HepG2 (cell line): ENCODE results near the gene SECTM1. TPM values are rescaled to one million over a fixed set of nuclear protein-coding genes. Genes with fewer than 3 reads are reported as not detected.

ENCODE experiments used
- AGO2 ChIP-seq: fragments of 200-400 bp; formaldehyde crosslinking; optimal IDR thresholded peaks from 2 replicates; pipeline ENCODE3; 2017; ENCODE audit warnings: mild to moderate bottlenecking, low read depth, low read length, moderate library complexity
- ELF1 ChIP-seq: sonication (generic); formaldehyde crosslinking; IDR thresholded peaks from 2 replicates; pipeline ENCODE4 v1.4.0; 2020; ENCODE audit warnings: missing genetic modification reagents
- ERF ChIP-seq: IDR thresholded peaks from 2 replicates; pipeline ENCODE4 v1.6.1; 2018; ENCODE audit warnings: missing biosample characterization, missing genetic modification reagents
- FOSL1 ChIP-seq: sonication (generic); formaldehyde crosslinking; IDR thresholded peaks from 2 replicates; pipeline ENCODE4 v1.9.0; 2021; ENCODE audit warnings: missing genetic modification reagents, borderline replicate concordance
- FOXO1 ChIP-seq: sonication (generic); formaldehyde crosslinking; IDR thresholded peaks from 2 replicates; pipeline ENCODE4 v1.4.0; 2020; ENCODE audit warnings: missing genetic modification reagents
- FOXP1 ChIP-seq, 2 experiments: fragments of 450-650 bp in 1 of 2; IDR thresholded peaks; 2 replicates each; pipeline ENCODE4 v1.6.1; 2017 to 2018; ENCODE audit warnings: antibody characterized with exemption in 1 of 2
- NFKB2 ChIP-seq: sonication (generic); formaldehyde crosslinking; IDR thresholded peaks from 2 replicates; pipeline ENCODE4 v1.4.0; 2020; ENCODE audit warnings: missing genetic modification reagents, borderline replicate concordance
- NONO ChIP-seq, 2 experiments: fragments of 450-650 bp in 1 of 2; sonication (generic) in 1 of 2; formaldehyde crosslinking in 1 of 2; IDR thresholded peaks in 1 of 2; conservative IDR thresholded peaks in 1 of 2; 2 replicates each; pipeline versions ENCODE4 v1.6.1 to v1.8.0; 2017 to 2022; ENCODE audit warnings: mild to moderate bottlenecking in 1 of 2, missing genetic modification reagents in 1 of 2, moderate library complexity in 1 of 2
- TAF15 ChIP-seq: fragments of 200-400 bp; formaldehyde crosslinking; IDR thresholded peaks from one replicate; pipeline ENCODE4 v1.6.1; 2018; ENCODE audit warnings: mild to moderate bottlenecking, low read depth, low read length; ENCODE audit not compliant: poor library complexity, severe bottlenecking
- ZBTB7A ChIP-seq: sonication (generic); formaldehyde crosslinking; IDR thresholded peaks from 2 replicates; pipeline ENCODE4 v1.8.0; 2022; ENCODE audit warnings: mild to moderate bottlenecking, missing genetic modification reagents
- ZHX2 ChIP-seq, 2 experiments: sonication (generic) in 1 of 2; formaldehyde crosslinking in 1 of 2; IDR thresholded peaks; 2 replicates each; pipeline versions ENCODE4 v1.6.1 to v1.9.0; 2014 to 2022; ENCODE audit warnings: antibody characterized with exemption in 1 of 2, borderline replicate concordance in 1 of 2, inconsistent platforms in 1 of 2, low read depth in 1 of 2, missing genetic modification reagents in 1 of 2
- ZIK1 ChIP-seq: sonication (generic); formaldehyde crosslinking; IDR thresholded peaks from 2 replicates; pipeline ENCODE4 v1.5.0; 2020; ENCODE audit warnings: mild to moderate bottlenecking, low read depth, missing genetic modification reagents, borderline replicate concordance
- ZNF484 ChIP-seq: sonication (generic); formaldehyde crosslinking; IDR thresholded peaks from 2 replicates; pipeline ENCODE4 v1.5.1; 2020; ENCODE audit warnings: mild to moderate bottlenecking, low read depth, missing genetic modification reagents, borderline replicate concordance
- ZNF562 ChIP-seq: sonication (generic); formaldehyde crosslinking; IDR thresholded peaks from 2 replicates; pipeline ENCODE4 v1.8.0; 2022; ENCODE audit warnings: missing genetic modification reagents, borderline replicate concordance
- ZNF678 ChIP-seq: sonication (generic); formaldehyde crosslinking; IDR thresholded peaks from 2 replicates; pipeline ENCODE4 v1.4.0; 2020; ENCODE audit warnings: mild to moderate bottlenecking, missing genetic modification reagents
- ZSCAN21 ChIP-seq: sonication (generic); formaldehyde crosslinking; IDR thresholded peaks from 2 replicates; pipeline ENCODE4 v1.8.0; 2022; ENCODE audit warnings: mild to moderate bottlenecking, missing genetic modification reagents, moderate library complexity, borderline replicate concordance
- polyA plus RNA-seq, 8 experiments: library from polyadenylated mRNA; depleted of rRNA in 3 of 8; stranded (reverse) in 7 of 8; unstranded in 1 of 8; fragments of >200 nt; fragmentation: Illumina TruSeq in 4 of 8; extraction: Trizol in 4 of 8; gene quantifications; 2 replicates each; pipeline versions ENCODE4 v1.2.1 to v1.2.3, GENCODE V29; 2011 to 2016; ENCODE audit warnings: low read depth in 4 of 8, missing spikeins in 1 of 8, mixed read lengths in 1 of 8; ENCODE audit not compliant: insufficient read depth in 1 of 8
- total RNA-seq, 5 experiments: library from RNA; depleted of rRNA; stranded (reverse); fragments of >200 nt; fragmentation: Illumina TruSeq; extraction: Trizol; gene quantifications; 2 replicates each; pipeline ENCODE4 v1.2.3, GENCODE V29; 2016; ENCODE audit warnings: low read depth in 1 of 5
- TF ChIP-seq, protein P1 (sequence below): sonication (generic); formaldehyde crosslinking; IDR thresholded peaks from 2 replicates; pipeline ENCODE4 v1.5.0; 2020; ENCODE audit warnings: missing genetic modification reagents
- TF ChIP-seq, protein P2 (sequence below): sonication (generic); formaldehyde crosslinking; IDR thresholded peaks from 2 replicates; pipeline ENCODE4 v1.4.0; 2020; ENCODE audit warnings: mild to moderate bottlenecking, missing genetic modification reagents
- TF ChIP-seq, protein P3 (sequence below): sonication (generic); formaldehyde crosslinking; IDR thresholded peaks from 2 replicates; pipeline ENCODE4 v1.8.0; 2022; ENCODE audit warnings: mild to moderate bottlenecking, missing genetic modification reagents, moderate library complexity

SECTM1 gene
- total and polyA plus RNA-seq, 2 of the 13 experiments (the other 11 are each of a cell fraction or from before 2014, with no cell fraction given), result 3.5 to 5.3 TPM

- TF ChIP-seq ZHX2 (IDR thresholded peaks at IDR 0.05; ENCODE audit: low read depth) (no peak), ZHX2 (CRISPR knock-in tag; IDR thresholded peaks at IDR 0.05; ENCODE audit: borderline replicate concordance) (no peak), FOXP1 (IDR thresholded peaks at IDR 0.05) (no peak; the same call in 1 of the 2 replicates), FOXP1 (CRISPR knock-in tag; IDR thresholded peaks at IDR 0.05) (no peak), AGO2 (no peak), ZIK1 (CRISPR knock-in tag) (no peak), ZSCAN21 (no peak), ERF (CRISPR knock-in tag) (no peak), ZNF484 (CRISPR knock-in tag) (no peak), ZBTB7A (CRISPR knock-in tag) (0 out of 2 replicates have a peak, but pooled peaks have one; percentile 51), TAF15 (no peak), NONO (IDR thresholded peaks at IDR 0.05) (no peak), NONO (CRISPR knock-in tag; conservative IDR thresholded peaks at IDR 0.05) (0 out of 2 replicates have a peak, but pooled peaks have one; percentile 11), ZNF678 (CRISPR knock-in tag) (no peak), FOSL1 (CRISPR knock-in tag) (no peak), FOXO1 (CRISPR knock-in tag) (no peak), NFKB2 (CRISPR knock-in tag) (no peak), ELF1 (no peak), ZNF562 (CRISPR knock-in tag) (no peak)
- TF ChIP-seq, protein P1, sequence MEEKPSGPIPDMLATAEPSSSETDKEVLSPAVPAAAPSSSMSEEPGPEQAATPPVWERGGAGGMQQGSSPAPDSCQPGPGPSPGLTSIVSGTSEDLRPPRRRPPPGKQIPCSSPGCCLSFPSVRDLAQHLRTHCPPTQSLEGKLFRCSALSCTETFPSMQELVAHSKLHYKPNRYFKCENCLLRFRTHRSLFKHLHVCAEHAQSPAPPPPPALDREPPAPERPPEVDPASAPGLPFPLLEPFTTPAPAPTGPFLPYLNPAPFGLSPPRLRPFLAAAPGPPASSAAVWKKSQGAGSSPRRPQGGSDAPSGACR (CRISPR knock-in tag), result no peak
- TF ChIP-seq, protein P2, sequence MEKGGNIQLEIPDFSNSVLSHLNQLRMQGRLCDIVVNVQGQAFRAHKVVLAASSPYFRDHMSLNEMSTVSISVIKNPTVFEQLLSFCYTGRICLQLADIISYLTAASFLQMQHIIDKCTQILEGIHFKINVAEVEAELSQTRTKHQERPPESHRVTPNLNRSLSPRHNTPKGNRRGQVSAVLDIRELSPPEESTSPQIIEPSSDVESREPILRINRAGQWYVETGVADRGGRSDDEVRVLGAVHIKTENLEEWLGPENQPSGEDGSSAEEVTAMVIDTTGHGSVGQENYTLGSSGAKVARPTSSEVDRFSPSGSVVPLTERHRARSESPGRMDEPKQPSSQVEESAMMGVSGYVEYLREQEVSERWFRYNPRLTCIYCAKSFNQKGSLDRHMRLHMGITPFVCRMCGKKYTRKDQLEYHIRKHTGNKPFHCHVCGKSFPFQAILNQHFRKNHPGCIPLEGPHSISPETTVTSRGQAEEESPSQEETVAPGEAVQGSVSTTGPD (CRISPR knock-in tag), result no peak
- TF ChIP-seq, protein P3, sequence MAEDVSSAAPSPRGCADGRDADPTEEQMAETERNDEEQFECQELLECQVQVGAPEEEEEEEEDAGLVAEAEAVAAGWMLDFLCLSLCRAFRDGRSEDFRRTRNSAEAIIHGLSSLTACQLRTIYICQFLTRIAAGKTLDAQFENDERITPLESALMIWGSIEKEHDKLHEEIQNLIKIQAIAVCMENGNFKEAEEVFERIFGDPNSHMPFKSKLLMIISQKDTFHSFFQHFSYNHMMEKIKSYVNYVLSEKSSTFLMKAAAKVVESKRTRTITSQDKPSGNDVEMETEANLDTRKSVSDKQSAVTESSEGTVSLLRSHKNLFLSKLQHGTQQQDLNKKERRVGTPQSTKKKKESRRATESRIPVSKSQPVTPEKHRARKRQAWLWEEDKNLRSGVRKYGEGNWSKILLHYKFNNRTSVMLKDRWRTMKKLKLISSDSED (CRISPR knock-in tag), result no peak
Observed at GRCh38 chr17:82295472-82295814, 38.1 kb downstream of the SECTM1 start (continued).
